H1 (cell line): ENCODE data around the gene TNS1. TPM values are rescaled to one million over a fixed set of nuclear protein-coding genes. Genes with fewer than 3 reads are reported as not detected.

Experiments used
- CTCF ChIA-PET: fragments of 300-600 bp; sonication (Branson Sonifier 250); formaldehyde crosslinking; loops from one replicate; lab custom pipeline; 2021; ENCODE audit not compliant: partially characterized antibody; lab: Charles Lee
- POLR2A ChIA-PET: fragments of 300-600 bp; sonication (Branson Sonifier 250); formaldehyde crosslinking; loops from one replicate; lab custom pipeline; 2021; ENCODE audit warnings: inconsistent platforms; ENCODE audit not compliant: partially characterized antibody; lab: Charles Lee
- DNase-seq, 2 experiments: peaks; one replicate each; pipeline versions ENCODE4 v3.0.0 to v3.0.0-alpha.2; 2010 to 2022; ENCODE audit warnings: low spot score in 2 of 2, low read depth in 1 of 2, mixed read lengths in 1 of 2
- FAIRE-seq: peaks from 2 replicates; lab custom pipeline; 2011; peaks lifted over from hg19 to GRCh38; lab: Jason Lieb, UNC
- H2AFZ ChIP-seq: 2 replicates; pipeline ENCODE4 v1.8.1; 2012; ENCODE audit warnings: low read length, inconsistent platforms
- H2AK5ac ChIP-seq: 2 replicates; pipeline ENCODE4 v1.6.1; 2013; ENCODE audit warnings: low read depth, low read length
- H2BK120ac ChIP-seq: replicated peaks from 2 replicates; pipeline ENCODE3; 2013; ENCODE audit warnings: low read depth, low read length, inconsistent platforms
- H2BK12ac ChIP-seq: 2 replicates; pipeline ENCODE4 v1.6.1; 2013; ENCODE audit warnings: low read depth, low read length
- H2BK15ac ChIP-seq: 2 replicates; pipeline ENCODE4 v1.6.1; 2013; ENCODE audit warnings: low read length
- H2BK20ac ChIP-seq: 2 replicates; pipeline ENCODE4 v1.6.1; 2013; ENCODE audit warnings: low read length
- H2BK5ac ChIP-seq: 2 replicates; pipeline ENCODE4 v1.6.1; 2013; ENCODE audit warnings: low read depth, low read length
- H3K14ac ChIP-seq: 2 replicates; pipeline ENCODE4 v1.6.1; 2013; ENCODE audit warnings: inconsistent platforms; ENCODE audit not compliant: insufficient read length
- H3K18ac ChIP-seq: 2 replicates; pipeline ENCODE4 v1.6.1; 2013; ENCODE audit warnings: low read length; ENCODE audit errors: extremely low read depth
- H3K23ac ChIP-seq: 2 replicates; pipeline ENCODE4 v1.6.1; 2013; ENCODE audit warnings: inconsistent platforms; ENCODE audit not compliant: insufficient read length
- H3K23me2 ChIP-seq: 2 replicates; pipeline ENCODE4 v1.6.1; 2013; ENCODE audit warnings: low read depth, low read length
- H3K27ac ChIP-seq: 2 replicates; pipeline ENCODE4 v1.6.1; 2011; ENCODE audit warnings: low read depth, low read length, inconsistent platforms
- H3K27me3 ChIP-seq, 4 experiments: replicated peaks in 1 of 4; 1 replicate in 1 of 4; 2 replicates in 3 of 4; pipeline versions ENCODE4 v1.6.1 to v1.8.1; 2011 to 2013; ENCODE audit warnings: low read length in 3 of 4, mild to moderate bottlenecking in 3 of 4, inconsistent platforms in 2 of 4, mixed read lengths in 2 of 4, moderate library complexity in 1 of 4; ENCODE audit not compliant: control insufficient read depth in 3 of 4, insufficient read depth in 3 of 4; ENCODE audit errors: extremely low read depth in 1 of 4
- H3K36me3 ChIP-seq, 4 experiments: 2 replicates each; pipeline versions ENCODE4 v1.6.1 to v1.8.1; 2011 to 2013; ENCODE audit warnings: mild to moderate bottlenecking in 4 of 4, low read length in 3 of 4, moderate library complexity in 2 of 4, control low read depth in 1 of 4, inconsistent platforms in 1 of 4; ENCODE audit not compliant: insufficient read depth in 4 of 4, control insufficient read depth in 2 of 4
- H3K4ac ChIP-seq: replicated peaks from 2 replicates; pipeline ENCODE3; 2013; ENCODE audit warnings: low read length, low read depth, mixed read lengths, inconsistent platforms; ENCODE audit not compliant: insufficient read length
- H3K4me1 ChIP-seq, 4 experiments: replicated peaks in 1 of 4; 1 replicate in 1 of 4; 2 replicates in 3 of 4; pipeline versions ENCODE4 v1.6.1 to v1.8.1; 2011 to 2013; ENCODE audit warnings: low read length in 3 of 4, inconsistent platforms in 2 of 4, mixed read lengths in 1 of 4; ENCODE audit not compliant: insufficient read depth in 4 of 4, control insufficient read depth in 3 of 4
- H3K4me2 ChIP-seq, 2 experiments: 2 replicates each; pipeline versions ENCODE4 v1.6.1 to v1.8.1; 2011 to 2013; ENCODE audit warnings: low read depth in 2 of 2, low read length in 2 of 2, control low read depth in 1 of 2, inconsistent platforms in 1 of 2, mild to moderate bottlenecking in 1 of 2; ENCODE audit not compliant: insufficient read depth in 1 of 2
- H3K4me3 ChIP-seq, 4 experiments: fragments of 200-600, 300-600 bp in 1 of 4; sonication (generic), shearing (Covaris generic), sonication (Bioruptor Twin) in 1 of 4; 2 replicates each; pipeline versions ENCODE4 v1.5.1 to v1.8.1; 2011 to 2016; ENCODE audit warnings: low read length in 4 of 4, low read depth in 3 of 4, control low read depth in 2 of 4, inconsistent platforms in 2 of 4, mild to moderate bottlenecking in 2 of 4, mixed read lengths in 1 of 4, moderate library complexity in 1 of 4; ENCODE audit not compliant: insufficient read depth in 2 of 4; ENCODE audit errors: extremely low read depth in 1 of 4
- H3K56ac ChIP-seq: replicated peaks from 2 replicates; pipeline ENCODE3; 2013; ENCODE audit warnings: low read depth, mild to moderate bottlenecking, mixed read lengths, low read length, inconsistent platforms; ENCODE audit not compliant: insufficient read length
- H3K79me1 ChIP-seq: 2 replicates; pipeline ENCODE4 v1.6.1; 2013; ENCODE audit warnings: low read depth, low read length, control low read depth
- H3K79me2 ChIP-seq, 2 experiments: 2 replicates each; pipeline versions ENCODE4 v1.6.1 to v1.8.1; 2012 to 2013; ENCODE audit warnings: low read length in 2 of 2, mild to moderate bottlenecking in 2 of 2, inconsistent platforms in 1 of 2; ENCODE audit not compliant: insufficient read depth in 2 of 2, control insufficient read depth in 1 of 2
- H3K9ac ChIP-seq, 4 experiments: replicated peaks in 1 of 4; 1 replicate in 1 of 4; 2 replicates in 3 of 4; pipeline versions ENCODE4 v1.6.1 to v1.8.1; 2011 to 2013; ENCODE audit warnings: low read depth in 3 of 4, low read length in 3 of 4, control low read depth in 2 of 4, mild to moderate bottlenecking in 2 of 4, moderate library complexity in 2 of 4, inconsistent platforms in 1 of 4; ENCODE audit errors: extremely low read depth in 1 of 4
- H3K9me3 ChIP-seq, 2 experiments: 2 replicates each; pipeline versions ENCODE4 v1.6.1 to v1.8.1; 2012 to 2013; ENCODE audit warnings: mild to moderate bottlenecking in 2 of 2, moderate library complexity in 2 of 2, control low read depth in 1 of 2, inconsistent platforms in 1 of 2, low read depth in 1 of 2, low read length in 1 of 2, mixed read lengths in 1 of 2; ENCODE audit not compliant: insufficient read depth in 2 of 2
- H4K20me1 ChIP-seq, 2 experiments: replicated peaks in 1 of 2; 2 replicates each; pipeline versions ENCODE3 to v1.8.1; 2011 to 2013; ENCODE audit warnings: inconsistent platforms in 2 of 2, low read length in 2 of 2, mild to moderate bottlenecking in 1 of 2; ENCODE audit not compliant: insufficient read depth in 2 of 2, control insufficient read depth in 1 of 2
- H4K5ac ChIP-seq: 2 replicates; pipeline ENCODE4 v1.6.1; 2013; ENCODE audit warnings: low read length, low read depth, mixed read lengths, inconsistent platforms; ENCODE audit not compliant: insufficient read length
- H4K8ac ChIP-seq: 2 replicates; pipeline ENCODE4 v1.8.0; 2013; ENCODE audit warnings: mild to moderate bottlenecking, moderate library complexity, low read length, inconsistent platforms; ENCODE audit not compliant: insufficient read depth; ENCODE audit errors: extremely low read depth
- H4K91ac ChIP-seq: replicated peaks from 2 replicates; pipeline ENCODE3; 2013; ENCODE audit warnings: low read length, mixed read lengths, inconsistent platforms; ENCODE audit not compliant: insufficient read length
- BRCA1 ChIP-seq: IDR thresholded peaks from 2 replicates; pipeline ENCODE4 v1.6.1; 2012; ENCODE audit warnings: low read depth, low read length, improper control_type of control experiment
- CHD2 ChIP-seq: IDR thresholded peaks from 2 replicates; pipeline ENCODE4 v1.6.1; 2012; ENCODE audit warnings: low read length, improper control_type of control experiment
- CTBP2 ChIP-seq: IDR thresholded peaks from 2 replicates; pipeline ENCODE4 v1.7.0; 2011; ENCODE audit warnings: borderline replicate concordance, mild to moderate bottlenecking, moderate library complexity, mixed read lengths, low read length; ENCODE audit not compliant: insufficient read depth, insufficient read length
- HDAC2 ChIP-seq, 2 experiments: fragments of 300-600 bp in 1 of 2; sonication (generic) in 1 of 2; IDR thresholded peaks; 2 replicates each; pipeline ENCODE4 v1.6.1; 2011 to 2012; ENCODE audit warnings: low read depth in 2 of 2, low read length in 2 of 2, mild to moderate bottlenecking in 2 of 2, moderate library complexity in 2 of 2, borderline replicate concordance in 1 of 2, inconsistent platforms in 1 of 2
- PHF8 ChIP-seq: fragments of 200-600 bp; sonication (generic); conservative IDR thresholded peaks from 2 replicates; pipeline ENCODE4 v1.7.1; 2012; ENCODE audit warnings: low read depth, mild to moderate bottlenecking, inconsistent platforms, low read length, moderate library complexity
- RAD21 ChIP-seq, 2 experiments: IDR thresholded peaks in 1 of 2; conservative IDR thresholded peaks in 1 of 2; 2 replicates each; pipeline ENCODE4 v1.6.1; 2011; ENCODE audit warnings: low read depth in 2 of 2, low read length in 2 of 2, improper control_type of control experiment in 1 of 2, inconsistent platforms in 1 of 2, mild to moderate bottlenecking in 1 of 2, moderate library complexity in 1 of 2
- TBP ChIP-seq: IDR thresholded peaks from 2 replicates; pipeline ENCODE4 v1.6.1; 2011; ENCODE audit warnings: low read depth, low read length, improper control_type of control experiment
- WGBS, 2 experiments: shearing (Covaris generic) in 1 of 2; methylation state at CpG; one replicate each; pipeline versions ENCODE4 v1.1.6 to v1.1.7; 2013 to 2015; ENCODE audit warnings: low lambda C conversion rate in 2 of 2, mixed read lengths in 2 of 2, inconsistent platforms in 1 of 2, low coverage in 1 of 2, missing lambda C conversion rate in 1 of 2; ENCODE audit not compliant: insufficient replicate concordance in 2 of 2, insufficient coverage in 1 of 2, insufficient read length in 1 of 2; ENCODE audit errors: extremely low coverage in 1 of 2, missing lambda C conversion rate in 1 of 2; 5-methylcytosine and 5-hydroxymethylcytosine counted together
- polyA plus RNA-seq, 7 experiments: library from polyadenylated mRNA; depleted of rRNA in 3 of 7; stranded (reverse) in 5 of 7; unstranded in 2 of 7; fragments of >200 nt in 5 of 7; fragments of 200-250 nt in 2 of 7; gene quantifications; 1 replicate in 5 of 7; 2 replicates in 1 of 7; 4 replicates in 1 of 7; pipeline versions ENCODE4 v1.2.1 to v1.2.3, GENCODE V29; 2011 to 2013; ENCODE audit warnings: missing spikeins in 2 of 7, mixed read lengths in 2 of 7
- total RNA-seq: library from RNA; stranded (reverse); fragmentation: NEBNext Ultra II Directional; extraction: Animal tissue kit (Norgen Biotek cat#: 25700); gene quantifications from 2 replicates; pipeline ENCODE4 v1.2.1, GENCODE V29; 2021

The TNS1 gene
- total and polyA plus RNA-seq, 2 of the 8 experiments (the other 6 are each of a cell fraction or from before 2014, with no cell fraction given): 1.5 to 5.1 TPM

DNA sequence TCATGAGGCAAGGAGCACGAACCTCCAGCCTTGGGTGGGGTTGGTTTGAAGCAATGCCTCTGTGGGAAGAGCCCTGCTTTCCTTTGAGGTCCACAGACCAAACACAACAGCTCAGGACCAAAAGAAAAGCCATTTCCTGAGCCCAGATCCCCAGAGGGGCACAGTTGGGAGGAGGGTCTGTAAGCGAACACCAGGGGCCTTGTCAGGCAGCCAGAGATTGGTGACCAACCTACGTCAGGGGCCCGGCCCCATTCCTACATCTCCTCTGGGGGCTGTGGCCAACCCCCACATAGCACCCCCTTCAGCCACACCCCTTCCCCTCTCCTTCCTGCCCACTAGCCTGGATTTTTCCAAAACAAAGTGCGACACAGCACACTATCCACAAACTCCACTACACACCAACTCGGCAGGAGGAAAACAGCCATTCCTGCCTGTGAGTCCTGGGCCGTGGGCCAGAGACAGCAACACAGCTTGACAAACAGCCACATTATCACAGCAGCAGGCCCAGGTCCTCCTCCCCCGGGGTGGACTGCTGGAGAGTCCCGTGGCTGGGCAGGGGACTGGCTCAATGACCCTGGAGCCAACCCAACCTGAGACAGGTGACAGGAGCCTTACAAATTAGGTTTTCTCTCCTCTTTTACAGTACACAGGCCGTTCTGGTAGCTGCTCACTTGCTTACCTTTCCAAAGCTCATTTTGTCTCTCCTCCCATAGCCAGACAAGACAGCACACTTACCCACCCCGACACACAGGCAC lies 98.8 kb downstream of the TNS1 start:
- FAIRE-seq: no peak
- DNase-seq: no peak
- Histone ChIP-seq H2BK120ac (no peak overlapping the region), H3K79me2 (no peaks in the 10 kb centered on the region), H4K8ac (no peak overlapping the region; the same call in 1 of the 2 replicates), H2AFZ (no peak overlapping the region), H4K5ac (no peak overlapping the region), H2BK20ac (no peak overlapping the region), H4K20me1 (no peaks in the 10 kb centered on the region), H3K36me3 (no peaks in the 10 kb centered on the region), H3K14ac (no peak overlapping the region), H3K4me2 (no peak overlapping the region), H3K56ac (no peak overlapping the region), H3K4me3 (no peak overlapping the region), H3K79me1 (no peaks in the 10 kb centered on the region), H2BK12ac (no peak overlapping the region), H2BK15ac (no peak overlapping the region; the same call in 1 of the 2 replicates), H3K27me3 (no peaks in the 10 kb centered on the region), H3K23ac (no peak overlapping the region), H3K4ac (no peak overlapping the region), H3K27ac (no peak overlapping the region), H3K9me3 (no peaks in the 10 kb centered on the region), H4K91ac (no peak overlapping the region), H3K4me1 (peaks cover 0 to 4% (median 2%) of the 10 kb centered on the region in 4 experiments; a peak in 4 of 7 replicates), H3K18ac (no peak overlapping the region), H3K9ac (no peak overlapping the region; a peak in 1 of 7 replicates), H2BK5ac (no peak overlapping the region), H2AK5ac (no peak overlapping the region), H3K23me2 (no peaks in the 10 kb centered on the region)
- WGBS, 2 experiments: 76% methylated on average over 10 of the region's 11 CpGs; no CpG with 5 or more reads in 1 of the 2 experiments
- ChIA-PET POLR2A (no interaction called here), CTCF (interaction anchor here (0.9 to 14.9 kb wide), 11 partner anchors 15 to 167 kb away, joined by 3 to 207 read pairs (median 9); no protein-coding TSS in a partner anchor)
- no peak for TF ChIP-seq PHF8
- no peak for TF ChIP-seq TBP
- TF ChIP-seq RAD21 (IDR thresholded peaks at IDR 0.05 in 1 of 2, conservative IDR thresholded peaks at IDR 0.05 in 1 of 2; ENCODE audit: low read depth in 2 of 2, low read length in 2 of 2): no peak
- no peak for TF ChIP-seq BRCA1
- TF ChIP-seq CTBP2: no peak
- no peak for TF ChIP-seq CHD2
- TF ChIP-seq HDAC2 (IDR thresholded peaks at IDR 0.05; ENCODE audit: borderline replicate concordance in 1 of 2, low read depth in 2 of 2, low read length in 2 of 2): no peak
